Astrocyte of the cerebellum (primary cell): ENCODE measurements around the gene TMTC2.

ENCODE experiments used
- DNase-seq: peaks from one replicate; pipeline ENCODE4 v3.0.0-alpha.2; 2011; ENCODE audit warnings: low read depth
- H3K4me3 ChIP-seq: 2 replicates; pipeline ENCODE4 v1.5.1; 2011; ENCODE audit warnings: mild to moderate bottlenecking, low read depth, low read length, moderate library complexity
- in situ Hi-C: cut with HindIII; loops from 2 replicates; pipeline ENCODE4 v1.10.0; 2017; ENCODE audit warnings: low sequenced_read_pairs
- TF ChIP-seq, protein P1 (sequence below): IDR thresholded peaks from 2 replicates; pipeline ENCODE4 v1.5.1; 2012; ENCODE audit warnings: low read length, low read depth, moderate library complexity, mild to moderate bottlenecking; ENCODE audit errors: missing control alignments

TMTC2 gene

GRCh38 chr12:82966001-82966559, 279.4 kb downstream of the TMTC2 start:
- DNase-seq, result no peak
- H3K4me3 ChIP-seq, result no peak overlapping the region
- TF ChIP-seq, protein P1, sequence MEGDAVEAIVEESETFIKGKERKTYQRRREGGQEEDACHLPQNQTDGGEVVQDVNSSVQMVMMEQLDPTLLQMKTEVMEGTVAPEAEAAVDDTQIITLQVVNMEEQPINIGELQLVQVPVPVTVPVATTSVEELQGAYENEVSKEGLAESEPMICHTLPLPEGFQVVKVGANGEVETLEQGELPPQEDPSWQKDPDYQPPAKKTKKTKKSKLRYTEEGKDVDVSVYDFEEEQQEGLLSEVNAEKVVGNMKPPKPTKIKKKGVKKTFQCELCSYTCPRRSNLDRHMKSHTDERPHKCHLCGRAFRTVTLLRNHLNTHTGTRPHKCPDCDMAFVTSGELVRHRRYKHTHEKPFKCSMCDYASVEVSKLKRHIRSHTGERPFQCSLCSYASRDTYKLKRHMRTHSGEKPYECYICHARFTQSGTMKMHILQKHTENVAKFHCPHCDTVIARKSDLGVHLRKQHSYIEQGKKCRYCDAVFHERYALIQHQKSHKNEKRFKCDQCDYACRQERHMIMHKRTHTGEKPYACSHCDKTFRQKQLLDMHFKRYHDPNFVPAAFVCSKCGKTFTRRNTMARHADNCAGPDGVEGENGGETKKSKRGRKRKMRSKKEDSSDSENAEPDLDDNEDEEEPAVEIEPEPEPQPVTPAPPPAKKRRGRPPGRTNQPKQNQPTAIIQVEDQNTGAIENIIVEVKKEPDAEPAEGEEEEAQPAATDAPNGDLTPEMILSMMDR, result no peak
- in situ Hi-C loops, result no loop called here

DNA sequence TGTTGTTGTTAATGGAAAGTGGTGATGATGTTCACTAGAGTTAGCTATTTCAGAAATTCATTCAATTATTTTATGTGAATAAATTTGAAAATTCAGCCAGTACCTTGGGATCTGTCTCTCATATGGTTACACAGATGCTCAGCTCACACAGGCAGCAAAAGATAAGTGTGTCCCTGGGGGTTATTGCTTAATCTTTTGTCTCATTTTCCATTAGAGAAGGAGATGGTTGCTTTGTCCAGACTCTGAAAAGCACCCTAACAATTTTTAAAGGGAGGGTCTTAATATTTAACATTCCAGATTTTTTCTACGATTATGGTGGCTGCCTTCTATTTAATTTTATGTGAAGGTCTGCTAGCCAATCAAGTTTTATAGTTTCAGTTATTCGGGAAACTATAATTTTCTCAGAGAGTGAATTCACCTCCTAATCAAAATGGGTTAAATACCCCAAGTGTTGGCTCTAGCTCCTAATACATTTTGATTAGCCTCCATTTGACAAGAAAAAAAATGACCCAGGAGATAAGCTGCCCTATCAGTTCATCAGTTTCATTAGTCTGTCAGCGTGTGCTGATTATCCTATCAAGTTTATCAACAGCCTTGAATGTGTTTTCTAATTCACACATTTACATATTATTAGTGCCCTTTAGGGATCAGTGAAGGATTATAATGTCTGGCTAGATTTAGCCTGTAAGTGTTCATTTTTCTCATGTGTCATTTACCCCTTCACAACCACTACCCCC, 282.1 kb downstream of the TMTC2 start:
- no peak for DNase-seq
- H3K4me3 ChIP-seq, result no peak overlapping the region
- TF ChIP-seq, protein P1, result no peak
- in situ Hi-C loops, result no loop called here

- H3K4me3 ChIP-seq, result no peak overlapping the region
- in situ Hi-C loops, result loop anchor here (5.0 kb wide), 1 partner anchor 38 kb away; no protein-coding TSS in a partner anchor
- DNase-seq, result no peak
- TF ChIP-seq, protein P1, result no peak
Measured at GRCh38 chr12:82970614-82971013, 283.9 kb downstream of the TMTC2 start.

GRCh38 chr12:82971584-82971983, 284.9 kb downstream of the TMTC2 start:
- TF ChIP-seq, protein P1, result no peak
- in situ Hi-C loops, result loop anchor here (5.0 kb wide), 1 partner anchor 39 kb away; no protein-coding TSS in a partner anchor
- H3K4me3 ChIP-seq, result no peak overlapping the region
- DNase-seq, result no peak

GRCh38 chr12:82972624-82973023, 285.9 kb downstream of the TMTC2 start:
- in situ Hi-C loops, result loop anchor here (5.0 kb wide), 1 partner anchor 40 kb away; no protein-coding TSS in a partner anchor
- H3K4me3 ChIP-seq, result no peak overlapping the region
- no peak for DNase-seq
- TF ChIP-seq, protein P1, result no peak

DNA sequence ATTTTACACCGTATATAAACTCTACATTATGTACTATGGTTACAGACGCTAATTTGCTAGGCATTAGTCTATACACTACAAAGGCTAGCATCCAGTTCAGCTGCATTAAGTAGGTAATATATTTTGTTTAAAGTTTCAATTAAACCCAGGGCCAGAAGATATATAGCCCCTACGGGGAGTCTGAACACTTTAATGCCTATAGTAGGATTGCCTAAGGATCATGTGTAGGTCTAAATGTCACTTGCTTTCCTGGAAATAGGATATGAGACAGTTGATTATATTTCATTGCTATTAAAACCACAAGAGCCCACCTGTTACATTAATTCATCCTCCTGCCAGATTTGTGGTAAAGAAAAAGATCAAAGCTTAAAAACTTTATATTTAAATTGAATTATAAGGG, 286.9 kb downstream of the TMTC2 start:
- DNase-seq, result no peak
- in situ Hi-C loops, result loop anchor here (5.0 kb wide), 1 partner anchor 41 kb away; no protein-coding TSS in a partner anchor
- H3K4me3 ChIP-seq, result no peak overlapping the region
- TF ChIP-seq, protein P1, result no peak
